Fibroblast of the aortic adventitia (primary cell): Measurements from ENCODE around the gene PFKFB4. TPM values are rescaled to one million over a fixed set of nuclear protein-coding genes. Genes with fewer than 3 reads are reported as not detected.
"Not testable (repeated sequence)": the region's sequence is repeated elsewhere in the genome, so short reads cannot be mapped to it uniquely, and the experiment has no call there.

ENCODE experiments used
- DNase-seq: peaks from one replicate; pipeline ENCODE4 v3.0.0-alpha.2; 2010; ENCODE audit warnings: low read depth
- H3K4me3 ChIP-seq: 2 replicates; pipeline ENCODE4 v1.5.1; 2011; ENCODE audit warnings: low read depth, mild to moderate bottlenecking, control low read depth, low read length, moderate library complexity
- total RNA-seq: library from RNA; depleted of rRNA; stranded (reverse); fragments of >200 nt; gene quantifications from 2 replicates; pipeline ENCODE4 v1.2.3, GENCODE V29; 2012; ENCODE audit warnings: low replicate concordance
- TF ChIP-seq, protein P1 (sequence below): IDR thresholded peaks from 2 replicates; pipeline ENCODE4 v1.5.1; 2011; ENCODE audit warnings: mild to moderate bottlenecking, low read length, control low read depth, inconsistent platforms; ENCODE audit not compliant: insufficient read depth

Gene PFKFB4
- total RNA-seq, 1 donor, result 4.7 TPM

DNA sequence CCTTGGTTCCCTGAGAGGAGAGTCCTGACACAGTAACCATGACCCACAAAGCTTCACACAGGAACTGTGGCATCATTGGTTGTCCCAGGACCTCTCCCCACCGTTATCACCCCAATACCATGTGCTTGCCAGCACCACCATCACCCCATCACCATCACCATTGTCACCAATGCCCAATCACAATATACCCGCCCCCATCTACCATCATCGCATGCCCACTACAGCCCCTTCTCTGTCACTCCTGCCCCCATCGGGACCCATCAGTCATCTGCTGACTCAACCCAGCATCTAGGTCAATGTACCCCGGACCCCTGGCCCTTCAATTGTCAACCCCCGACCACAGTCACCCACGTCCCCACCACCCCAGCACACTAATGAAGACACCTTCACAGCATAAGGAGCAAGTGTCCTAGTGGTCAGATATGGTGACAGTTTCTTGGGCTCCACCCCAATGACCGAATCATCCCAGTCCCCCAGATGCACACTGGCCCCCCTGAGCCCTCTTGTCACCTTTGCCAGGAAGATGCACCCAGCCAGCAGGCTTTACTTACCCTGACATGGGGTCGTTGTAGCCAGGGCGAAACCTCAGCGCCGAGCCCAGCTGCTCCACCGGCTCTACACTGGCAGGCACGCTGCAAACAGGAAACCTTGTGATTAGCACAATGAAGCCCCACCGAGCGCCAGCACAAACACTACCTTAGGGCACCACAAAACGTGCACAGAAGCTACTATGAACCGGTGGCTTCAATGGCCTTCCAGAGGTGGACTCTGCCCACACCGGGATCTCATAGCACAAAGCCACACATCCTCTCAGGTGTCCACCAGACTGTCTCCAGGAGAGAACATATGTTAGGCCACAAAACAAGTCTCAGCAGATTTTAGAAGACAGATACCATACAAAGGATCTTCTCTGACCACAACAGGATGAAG is 77.7 kb downstream of the PFKFB4 start:
- TF ChIP-seq, protein P1, sequence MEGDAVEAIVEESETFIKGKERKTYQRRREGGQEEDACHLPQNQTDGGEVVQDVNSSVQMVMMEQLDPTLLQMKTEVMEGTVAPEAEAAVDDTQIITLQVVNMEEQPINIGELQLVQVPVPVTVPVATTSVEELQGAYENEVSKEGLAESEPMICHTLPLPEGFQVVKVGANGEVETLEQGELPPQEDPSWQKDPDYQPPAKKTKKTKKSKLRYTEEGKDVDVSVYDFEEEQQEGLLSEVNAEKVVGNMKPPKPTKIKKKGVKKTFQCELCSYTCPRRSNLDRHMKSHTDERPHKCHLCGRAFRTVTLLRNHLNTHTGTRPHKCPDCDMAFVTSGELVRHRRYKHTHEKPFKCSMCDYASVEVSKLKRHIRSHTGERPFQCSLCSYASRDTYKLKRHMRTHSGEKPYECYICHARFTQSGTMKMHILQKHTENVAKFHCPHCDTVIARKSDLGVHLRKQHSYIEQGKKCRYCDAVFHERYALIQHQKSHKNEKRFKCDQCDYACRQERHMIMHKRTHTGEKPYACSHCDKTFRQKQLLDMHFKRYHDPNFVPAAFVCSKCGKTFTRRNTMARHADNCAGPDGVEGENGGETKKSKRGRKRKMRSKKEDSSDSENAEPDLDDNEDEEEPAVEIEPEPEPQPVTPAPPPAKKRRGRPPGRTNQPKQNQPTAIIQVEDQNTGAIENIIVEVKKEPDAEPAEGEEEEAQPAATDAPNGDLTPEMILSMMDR, result no peak
- no peak for DNase-seq
- no peak overlapping the region for H3K4me3 ChIP-seq

DNA sequence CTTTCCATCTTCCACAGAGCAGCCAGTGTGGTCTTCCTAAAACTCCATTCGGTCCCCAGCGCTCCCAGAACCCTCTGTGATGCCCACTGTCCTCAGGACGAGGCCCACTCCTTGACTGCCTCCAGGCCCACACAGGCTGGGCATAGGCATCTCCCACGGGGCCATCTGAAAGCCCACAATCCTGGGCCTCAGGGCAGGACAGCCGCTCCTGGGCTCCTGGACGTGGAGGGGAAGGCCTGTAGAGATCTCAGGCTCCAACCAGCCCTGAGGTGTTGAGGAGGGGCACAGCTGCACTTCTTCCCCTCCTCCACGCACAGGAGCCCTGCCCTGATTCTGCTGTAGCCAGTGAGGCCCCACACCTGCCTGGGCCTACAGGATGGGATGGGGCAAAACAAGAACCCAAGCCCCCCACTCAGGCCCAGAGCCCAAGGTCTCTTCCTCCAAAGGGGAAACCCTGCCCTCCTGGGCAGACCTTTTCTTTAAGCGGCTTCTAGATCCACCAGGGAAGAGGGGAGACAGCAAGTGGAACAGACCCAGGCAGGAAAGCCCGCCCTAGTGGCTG is 78.6 kb downstream of the PFKFB4 start:
- no peak overlapping the region for H3K4me3 ChIP-seq
- TF ChIP-seq, protein P1, result no peak
- DNase-seq, result no peak

DNA sequence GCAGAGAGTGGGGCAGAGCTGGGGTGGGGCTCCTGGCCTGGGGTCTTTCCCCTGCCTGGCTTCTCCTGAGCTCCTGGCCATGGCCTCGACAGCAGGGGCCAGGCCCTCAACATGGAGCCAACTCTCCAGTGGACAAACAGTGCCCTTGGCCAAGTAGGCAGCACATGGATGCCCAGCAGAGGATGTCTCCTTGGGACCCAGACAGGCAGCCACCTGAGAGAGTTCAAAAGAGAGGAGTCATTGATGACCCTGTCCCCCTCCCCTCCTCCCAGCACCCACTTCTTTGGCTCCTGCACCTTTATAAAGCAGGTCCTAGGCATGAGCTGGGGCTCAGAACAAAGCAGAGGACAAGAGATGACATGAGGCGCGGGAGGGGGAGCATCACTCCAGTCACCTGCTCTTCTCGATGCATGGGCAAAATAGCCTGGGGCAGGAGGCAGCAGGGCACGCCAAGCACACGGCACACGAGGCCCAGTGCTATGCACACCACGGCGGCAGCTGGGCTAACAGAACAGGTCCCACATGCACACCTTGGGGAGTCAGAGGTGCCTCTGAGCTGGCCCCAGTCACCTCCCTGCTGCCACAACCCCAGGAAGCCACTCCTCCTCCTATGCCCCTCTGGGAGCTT is 80.1 kb downstream of the PFKFB4 start:
- H3K4me3 ChIP-seq, result no peak overlapping the region
- DNase-seq, result no peak
- TF ChIP-seq, protein P1, result no peak

DNA sequence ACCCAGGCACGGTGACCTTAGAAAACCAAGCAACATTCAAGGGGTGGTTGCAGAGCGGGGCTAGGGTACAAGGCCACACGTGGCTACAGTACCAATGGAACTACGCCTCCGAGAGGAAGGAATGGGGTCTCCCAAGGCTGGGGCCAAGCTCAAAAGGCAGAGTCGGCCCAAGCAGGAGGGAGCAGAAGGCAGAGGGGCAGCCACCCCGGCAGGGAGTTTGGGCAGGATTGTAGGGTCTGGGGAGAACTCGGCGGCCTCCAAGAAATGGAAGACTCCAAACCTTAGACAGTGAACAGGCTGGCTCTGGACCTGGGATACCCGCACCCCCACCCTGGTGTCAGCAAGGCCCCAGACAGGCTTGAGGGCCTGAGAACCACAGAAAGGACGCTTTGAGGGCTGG is 81.4 kb downstream of the PFKFB4 start:
- TF ChIP-seq, protein P1, result no peak
- no peak overlapping the region for H3K4me3 ChIP-seq
- no peak for DNase-seq

DNA sequence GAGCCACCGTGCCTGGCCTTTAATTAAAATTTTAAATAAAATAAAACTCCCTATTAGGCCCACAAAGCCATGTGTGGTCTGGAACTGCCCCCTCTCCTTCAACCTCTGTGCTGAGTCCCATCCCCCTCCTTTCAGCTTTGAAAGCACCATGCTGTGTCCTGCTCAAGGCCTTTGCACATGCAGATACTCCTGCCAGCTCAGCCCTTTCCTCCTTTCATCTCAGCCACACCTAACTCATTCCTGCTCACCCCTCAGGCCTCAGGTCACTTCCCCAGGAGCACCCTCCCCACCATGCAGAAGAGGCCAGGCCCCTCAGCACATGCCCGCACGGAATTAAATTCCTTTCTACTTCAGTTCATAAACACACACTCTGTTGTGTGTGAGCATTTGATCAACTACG is 82.0 kb downstream of the PFKFB4 start:
- no peak for DNase-seq
- TF ChIP-seq, protein P1, result no peak
- no peak overlapping the region for H3K4me3 ChIP-seq

DNA sequence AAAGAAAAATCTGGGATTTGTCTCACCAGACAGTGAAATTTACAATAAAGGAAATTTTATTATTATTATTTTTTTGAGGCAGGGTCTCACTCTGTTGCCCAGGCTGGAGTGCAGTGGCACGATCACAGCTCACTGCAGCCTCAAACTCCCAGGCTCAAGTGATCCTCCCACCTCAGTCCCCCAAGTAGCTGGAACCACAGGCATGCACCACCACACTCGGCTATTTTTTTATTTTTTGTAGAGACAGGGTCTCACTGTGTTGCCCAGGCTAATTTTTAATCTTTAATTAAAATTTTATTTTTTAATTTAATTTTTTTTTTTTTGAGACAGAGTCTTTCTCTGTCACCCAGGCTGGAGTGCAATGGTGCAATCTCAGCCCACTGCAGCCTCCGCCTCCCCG is 82.6 kb downstream of the PFKFB4 start:
- not testable (repeated sequence) for H3K4me3 ChIP-seq, DNase-seq

DNA sequence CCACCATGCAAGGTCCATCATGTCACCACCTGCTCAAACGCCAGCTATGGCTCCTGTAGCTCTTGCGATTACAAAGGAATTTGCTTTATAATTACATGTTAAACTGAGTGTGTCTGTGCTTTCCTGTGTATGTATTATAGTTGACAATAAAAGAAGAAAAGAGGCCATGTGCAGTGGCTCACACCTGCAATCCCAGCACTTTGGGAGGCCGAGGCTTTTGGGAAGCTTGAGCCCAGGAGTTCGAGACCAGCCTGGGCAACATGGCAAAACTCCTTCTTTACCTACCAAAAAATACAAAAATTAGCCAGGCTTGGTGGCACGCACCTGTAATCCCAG is 83.0 kb downstream of the PFKFB4 start:
- DNase-seq, result no peak
- TF ChIP-seq, protein P1, result no peak
- no peak overlapping the region for H3K4me3 ChIP-seq
